Esophagus muscularis mucosa (tissue), 4 donors: ENCODE results near the gene OSBPL2. TPM values are rescaled to one million over a fixed set of nuclear protein-coding genes. Genes with fewer than 3 reads are reported as not detected.

ENCODE experiments used
- DNase-seq: peaks from one replicate; pipeline ENCODE4 v3.0.0-alpha.2; 2017; ENCODE audit errors: extremely low spot score
- H3K27ac ChIP-seq, 4 donors: fragments of 200-600 bp; sonication (generic); replicated peaks in 1 of 4; 1 replicate in 3 of 4; 2 replicates in 1 of 4; pipeline ENCODE4 v1.5.1; 2016 to 2019; ENCODE audit warnings: mild to moderate bottlenecking in 1 of 4
- H3K27me3 ChIP-seq, 4 donors: fragments of 200-600 bp; sonication (generic); one replicate each; pipeline versions ENCODE4 v1.5.1 to v1.6.0; 2016 to 2019
- H3K36me3 ChIP-seq, 4 donors: fragments of 200-600 bp; sonication (generic); one replicate each; pipeline ENCODE4 v1.5.1; 2016 to 2019
- H3K4me1 ChIP-seq, 4 donors: fragments of 200-600 bp; sonication (generic); one replicate each; pipeline ENCODE4 v1.5.1; 2016 to 2019
- H3K4me3 ChIP-seq, 4 donors: fragments of 200-600 bp; sonication (generic); 1 replicate in 2 of 4; 2 replicates in 2 of 4; pipeline ENCODE4 v1.5.1; 2016 to 2019; ENCODE audit warnings: mild to moderate bottlenecking in 4 of 4, moderate library complexity in 1 of 4
- H3K9me3 ChIP-seq, 4 donors: fragments of 200-600 bp; sonication (generic); 1 replicate in 3 of 4; 2 replicates in 1 of 4; pipeline ENCODE4 v1.5.1; 2016 to 2019
- CTCF ChIP-seq, 3 experiments: fragments of 200-600 bp in 2 of 3; fragments of 450-650 bp in 1 of 3; sonication (generic) in 2 of 3; IDR thresholded peaks; one replicate each; pipeline ENCODE4 v1.5.1; 2017 to 2019; ENCODE audit warnings: antibody characterized with exemption in 3 of 3, mild to moderate bottlenecking in 2 of 3, moderate library complexity in 1 of 3
- EP300 ChIP-seq: sonication (generic); formaldehyde crosslinking; IDR thresholded peaks from one replicate; pipeline ENCODE4 v1.6.1; 2017; ENCODE audit warnings: antibody characterized with exemption
- POLR2A ChIP-seq: fragments of 450-650 bp; IDR thresholded peaks from one replicate; pipeline ENCODE4 v1.6.1; 2017; ENCODE audit warnings: antibody characterized with exemption, moderate library complexity, mild to moderate bottlenecking, low read depth
- POLR2AphosphoS5 ChIP-seq, 2 donors: sonication (generic); formaldehyde crosslinking; IDR thresholded peaks; one replicate each; pipeline ENCODE4 v1.6.1; 2017; ENCODE audit warnings: antibody characterized with exemption in 2 of 2
- WGBS: methylation state at CpG from one replicate; pipeline ENCODE4 v1.1.5; 2018; 5-methylcytosine and 5-hydroxymethylcytosine counted together
- intact Hi-C: fragments of 100-400 bp; cut with DNase I; formaldehyde crosslinking; loops from one replicate; pipeline ENCODE4 v1.15.1; 2023
- total RNA-seq, 4 donors: library from RNA; depleted of rRNA; stranded (reverse); fragments of >200 nt; gene quantifications; one replicate each; pipeline versions ENCODE4 v1.1.0 to v1.2.1, GENCODE V29; 2016

The OSBPL2 gene
- total RNA-seq, 4 donors from 2014 or later, result 34.5 to 52.7 (median 44.2) TPM

GRCh38 chr20:62266851-62267250, 28.5 kb downstream of the OSBPL2 start:
- peaks cover 14 to 84% (median 73%) of the 10 kb centered on the region in 4 donors for H3K36me3 ChIP-seq
- WGBS, result 93% methylated on average over 13 of the region's 13 CpGs
- no peak for DNase-seq
- H3K27ac ChIP-seq, result no peak overlapping the region
- no peak for TF ChIP-seq POLR2A
- no peak for TF ChIP-seq POLR2AphosphoS5 (IDR thresholded peaks at IDR 0.05)
- TF ChIP-seq EP300, result no peak
- no peak for TF ChIP-seq CTCF (IDR thresholded peaks at IDR 0.05)
- H3K4me1 ChIP-seq, result peaks cover 0 to 7% (median 0%) of the 10 kb centered on the region in 4 donors
- no peaks in the 10 kb centered on the region for H3K9me3 ChIP-seq
- no peaks in the 10 kb centered on the region for H3K27me3 ChIP-seq
- no peak overlapping the region for H3K4me3 ChIP-seq
- intact Hi-C loops, result no loop called here

- Histone ChIP-seq H3K27me3 (no peaks in the 10 kb centered on the region), H3K9me3 (no peaks in the 10 kb centered on the region), H3K4me3 (no peak overlapping the region), H3K4me1 (peaks cover 0 to 7% (median 0%) of the 10 kb centered on the region in 4 donors), H3K36me3 (peaks cover 19 to 84% (median 73%) of the 10 kb centered on the region in 4 donors), H3K27ac (no peak overlapping the region)
- TF ChIP-seq CTCF (IDR thresholded peaks at IDR 0.05), result no peak
- WGBS, result 84% methylated on average over 10 of the region's 10 CpGs
- DNase-seq, result no peak
- intact Hi-C loops, result no loop called here
These were observed 29.2 kb downstream of the OSBPL2 start for GRCh38 chr20:62267543-62267942.

- no peak for DNase-seq
- Histone ChIP-seq H3K4me1 (peaks cover 0 to 7% (median 0%) of the 10 kb centered on the region in 4 donors), H3K4me3 (no peak overlapping the region), H3K36me3 (peaks cover 26 to 84% (median 73%) of the 10 kb centered on the region in 4 donors), H3K27me3 (no peaks in the 10 kb centered on the region), H3K9me3 (no peaks in the 10 kb centered on the region), H3K27ac (no peak overlapping the region)
- intact Hi-C loops, result no loop called here
- TF ChIP-seq POLR2A, result no peak
- no peak for TF ChIP-seq CTCF (IDR thresholded peaks at IDR 0.05)
- TF ChIP-seq POLR2AphosphoS5 (IDR thresholded peaks at IDR 0.05), result no peak
- TF ChIP-seq EP300, result no peak
- 81% methylated on average over 7 of the region's 7 CpGs for WGBS
These were observed 30.0 kb downstream of the OSBPL2 start for GRCh38 chr20:62268228-62268900.

- Histone ChIP-seq H3K27me3 (no peaks in the 10 kb centered on the region), H3K9me3 (no peaks in the 10 kb centered on the region), H3K4me1 (peaks cover 0 to 7% (median 0%) of the 10 kb centered on the region in 4 donors), H3K4me3 (no peak overlapping the region), H3K27ac (no peak overlapping the region), H3K36me3 (peaks cover 30 to 84% (median 73%) of the 10 kb centered on the region in 4 donors)
- intact Hi-C loops, result no loop called here
- 69% methylated on average over 8 of the region's 14 CpGs for WGBS
- DNase-seq, result no peak
- TF ChIP-seq POLR2AphosphoS5 (IDR thresholded peaks at IDR 0.05) (no peak), POLR2A (no peak), EP300 (no peak), CTCF (IDR thresholded peaks at IDR 0.05) (no peak)
These were observed 31.1 kb downstream of the OSBPL2 start for GRCh38 chr20:62269378-62269777.

GRCh38 chr20:62269871-62270270, 31.6 kb downstream of the OSBPL2 start:
- DNase-seq, result no peak
- 90% methylated on average over 15 of the region's 17 CpGs for WGBS
- TF ChIP-seq CTCF (IDR thresholded peaks at IDR 0.05) (no peak), POLR2AphosphoS5 (IDR thresholded peaks at IDR 0.05) (no peak), EP300 (no peak), POLR2A (no peak)
- Histone ChIP-seq H3K36me3 (peaks cover 30 to 81% (median 72%) of the 10 kb centered on the region in 4 donors), H3K27me3 (no peaks in the 10 kb centered on the region), H3K4me3 (no peak overlapping the region), H3K27ac (no peak overlapping the region), H3K4me1 (peaks cover 0 to 7% (median 0%) of the 10 kb centered on the region in 4 donors), H3K9me3 (no peaks in the 10 kb centered on the region)
- intact Hi-C loops, result no loop called here
